HepG2 (cell line): ENCODE measurements around the gene PTPA. TPM values are rescaled to one million over a fixed set of nuclear protein-coding genes. Genes with fewer than 3 reads are reported as not detected.

Experiments
- CREM ChIP-seq, 2 experiments: sonication (generic) in 1 of 2; formaldehyde crosslinking in 1 of 2; IDR thresholded peaks; 2 replicates each; pipeline versions ENCODE4 v1.4.0 to v1.6.1; 2016 to 2020; ENCODE audit warnings: antibody characterized with exemption in 1 of 2, mild to moderate bottlenecking in 1 of 2, missing genetic modification reagents in 1 of 2
- HMG20A ChIP-seq: IDR thresholded peaks from 2 replicates; pipeline ENCODE4 v1.6.1; 2016; ENCODE audit warnings: borderline replicate concordance
- ISL2 ChIP-seq: sonication (generic); formaldehyde crosslinking; IDR thresholded peaks from 2 replicates; pipeline ENCODE4 v1.5.0; 2020; ENCODE audit warnings: missing genetic modification reagents
- KAT8 ChIP-seq: IDR thresholded peaks from 2 replicates; pipeline ENCODE4 v1.6.1; 2016; ENCODE audit warnings: missing genetic modification reagents, missing compliant biosample characterization
- KLF9 ChIP-seq: IDR thresholded peaks from 2 replicates; pipeline ENCODE4 v1.6.1; 2016; ENCODE audit warnings: low read depth
- MAX ChIP-seq: IDR thresholded peaks from 2 replicates; pipeline ENCODE4 v1.6.1; 2012; ENCODE audit warnings: inconsistent platforms
- MIER3 ChIP-seq: IDR thresholded peaks from 2 replicates; pipeline ENCODE4 v1.6.1; 2016; ENCODE audit warnings: missing compliant biosample characterization, borderline replicate concordance
- SIX4 ChIP-seq: sonication (generic); formaldehyde crosslinking; IDR thresholded peaks from 2 replicates; pipeline ENCODE4 v1.4.0; 2020; ENCODE audit warnings: missing genetic modification reagents
- STAG1 ChIP-seq: sonication (generic); formaldehyde crosslinking; IDR thresholded peaks from 2 replicates; pipeline ENCODE4 v1.4.0; 2020; ENCODE audit warnings: missing genetic modification reagents
- TARDBP ChIP-seq: sonication (generic); formaldehyde crosslinking; IDR thresholded peaks from 2 replicates; pipeline ENCODE4 v1.8.0; 2022; ENCODE audit warnings: mild to moderate bottlenecking, missing genetic modification reagents
- TBX2 ChIP-seq: sonication (generic); formaldehyde crosslinking; IDR thresholded peaks from 2 replicates; pipeline ENCODE4 v1.5.0; 2020; ENCODE audit warnings: missing genetic modification reagents, mild to moderate bottlenecking, borderline replicate concordance
- YY1 ChIP-seq: IDR thresholded peaks from 2 replicates; pipeline ENCODE4 v1.6.1; 2011; ENCODE audit warnings: low read length, low read depth, moderate library complexity, mild to moderate bottlenecking; ENCODE audit not compliant: insufficient read depth, insufficient replicate concordance
- ZC3H13 ChIP-seq: sonication (generic); formaldehyde crosslinking; IDR thresholded peaks from 2 replicates; pipeline ENCODE4 v1.8.1; 2023; ENCODE audit warnings: mild to moderate bottlenecking, missing genetic modification reagents, moderate library complexity
- ZGPAT ChIP-seq: IDR thresholded peaks from 2 replicates; pipeline ENCODE4 v1.6.1; 2016; ENCODE audit warnings: mild to moderate bottlenecking
- ZMAT5 ChIP-seq: sonication (generic); formaldehyde crosslinking; IDR thresholded peaks from 2 replicates; pipeline ENCODE4 v1.5.0; 2020; ENCODE audit warnings: mild to moderate bottlenecking, low read depth, missing genetic modification reagents, borderline replicate concordance
- ZNF281 ChIP-seq: sonication (generic); formaldehyde crosslinking; IDR thresholded peaks from 2 replicates; pipeline ENCODE4 v1.4.0; 2020; ENCODE audit warnings: missing genetic modification reagents, borderline replicate concordance
- ZNF576 ChIP-seq: sonication (generic); formaldehyde crosslinking; IDR thresholded peaks from 2 replicates; pipeline ENCODE4 v1.4.0; 2020; ENCODE audit warnings: mild to moderate bottlenecking, missing genetic modification reagents
- ZNF609 ChIP-seq: sonication (generic); formaldehyde crosslinking; IDR thresholded peaks from 2 replicates; pipeline ENCODE4 v1.4.0; 2020; ENCODE audit warnings: mild to moderate bottlenecking, missing genetic modification reagents, borderline replicate concordance
- polyA plus RNA-seq, 8 experiments: library from polyadenylated mRNA; depleted of rRNA in 3 of 8; stranded (reverse) in 7 of 8; unstranded in 1 of 8; fragments of >200 nt; fragmentation: Illumina TruSeq in 4 of 8; extraction: Trizol in 4 of 8; gene quantifications; 2 replicates each; pipeline versions ENCODE4 v1.2.1 to v1.2.3, GENCODE V29; 2011 to 2016; ENCODE audit warnings: low read depth in 4 of 8, missing spikeins in 1 of 8, mixed read lengths in 1 of 8; ENCODE audit not compliant: insufficient read depth in 1 of 8
- total RNA-seq, 5 experiments: library from RNA; depleted of rRNA; stranded (reverse); fragments of >200 nt; fragmentation: Illumina TruSeq; extraction: Trizol; gene quantifications; 2 replicates each; pipeline ENCODE4 v1.2.3, GENCODE V29; 2016; ENCODE audit warnings: low read depth in 1 of 5

Gene PTPA
- total and polyA plus RNA-seq, 2 of the 13 experiments (the other 11 are each of a cell fraction or from before 2014, with no cell fraction given): 79.3 to 105 TPM

GRCh38 chr9:129139993-129140396, 28.8 kb downstream of the PTPA start (continued):
- peak; percentile 46; the same call in 1 of the 2 replicates for TF ChIP-seq ZGPAT (CRISPR knock-in tag)
- peak; percentile 61 for TF ChIP-seq KAT8 (CRISPR knock-in tag)
- TF ChIP-seq ZC3H13 (CRISPR knock-in tag): no peak
- TF ChIP-seq STAG1: peak; percentile 8; the same call in 1 of the 2 replicates
- TF ChIP-seq CREM (IDR thresholded peaks at IDR 0.05): peak; percentile 39; the same call in 1 of the 2 replicates
- no peak for TF ChIP-seq CREM (CRISPR knock-in tag; IDR thresholded peaks at IDR 0.05)
- no peak for TF ChIP-seq ZNF576 (CRISPR knock-in tag)
- TF ChIP-seq MAX: peak; percentile 17
- no peak for TF ChIP-seq ZMAT5 (CRISPR knock-in tag)
- peak; percentile 97 for TF ChIP-seq ZNF281 (CRISPR knock-in tag)
- peak; percentile 92 for TF ChIP-seq YY1
- TF ChIP-seq HMG20A (CRISPR knock-in tag): no peak
- TF ChIP-seq ZNF609: no peak
- TF ChIP-seq KLF9: no peak
- TF ChIP-seq MIER3 (CRISPR knock-in tag): no peak
- TF ChIP-seq TARDBP (CRISPR knock-in tag): 0 out of 2 replicates have a peak, but pooled peaks have one; percentile 10
- peak; percentile 31; the same call in 1 of the 2 replicates for TF ChIP-seq ISL2 (CRISPR knock-in tag)
- TF ChIP-seq SIX4: peak; percentile 99
- TF ChIP-seq TBX2: peak; percentile 41; the same call in 1 of the 2 replicates
